ENCODE data around the gene EPHB2. TPM values are rescaled to one million over a fixed set of nuclear protein-coding genes. Genes with fewer than 3 reads are reported as not detected.

EPHB2 gene
- polyA plus RNA-seq, 2 of the 4 experiments (the other 2 are of a cell fraction) = 13.0 to 35.3 TPM

GRCh38 chr1:22687191-22687590 lies 23.4 kb upstream of the EPHB2 start:
- TF ChIP-seq MAFK (IDR thresholded peaks at IDR 0.05; ENCODE audit: partially characterized antibody) (no peak), NR3C1 (IDR thresholded peaks at IDR 0.05) (no peak), KDM1A (IDR thresholded peaks at IDR 0.05; ENCODE audit: low read depth) (no peak), PBX3 (IDR thresholded peaks at IDR 0.05) (no peak), MAZ (IDR thresholded peaks at IDR 0.05; ENCODE audit: borderline replicate concordance, low read depth, low read length) (no peak), ESRRA (IDR thresholded peaks at IDR 0.05; ENCODE audit: borderline replicate concordance, low read length) (no peak), CHD4 (IDR thresholded peaks at IDR 0.05; ENCODE audit: borderline replicate concordance) (no peak), BHLHE40 (IDR thresholded peaks at IDR 0.05; ENCODE audit: low read depth, low read length) (no peak), HOXB13 (CRISPR knock-in tag; IDR thresholded peaks at IDR 0.05; ENCODE audit: low read depth) (no peak), SREBF2 (IDR thresholded peaks at IDR 0.05) (no peak), JUN (IDR thresholded peaks at IDR 0.05) (no peak), MYC (IDR thresholded peaks at IDR 0.05; ENCODE audit: borderline replicate concordance, low read length) (no peak), HDAC2 (IDR thresholded peaks at IDR 0.05) (no peak), ZNF302 (CRISPR knock-in tag; IDR thresholded peaks at IDR 0.05) (no peak), HOXA7 (CRISPR knock-in tag; IDR thresholded peaks at IDR 0.05) (no peak), ELK1 (IDR thresholded peaks at IDR 0.05; ENCODE audit: low read depth, low read length) (no peak), CBX2 (IDR thresholded peaks at IDR 0.05; ENCODE audit: borderline replicate concordance, low read depth) (no peak)
- Histone ChIP-seq H3K4me3 (no peak overlapping the region), H3K4me2 (no peak overlapping the region), H3K9me3 (no peaks in the 10 kb centered on the region), H3K4me1 (0 out of 3 replicates have a peak, but pooled peaks cover 7% of the 10 kb centered on the region), H3K27ac (no peak overlapping the region)
- FAIRE-seq (no peak), DNase-seq (ENCODE audit: low read depth in 1 of 2, low spot score in 1 of 2) (no peak), ATAC-seq (no peak)
- 66% methylated on average over 2 of the region's 2 CpGs for WGBS (ENCODE audit: missing lambda C conversion rate)
- ChIA-PET CTCF (interaction anchor here (0.7 to 1.6 kb wide), 4 partner anchors 13 to 277 kb away, joined by 3 to 4 read pairs (median 3); no protein-coding TSS in a partner anchor), POLR2A (no interaction called here)

- H3K4me2 ChIP-seq = no peak overlapping the region
- ChIA-PET POLR2A (no interaction called here), CTCF (interaction anchor here (1.0 kb wide), 1 partner anchor 12 kb away, joined by 3 read pairs; no protein-coding TSS in a partner anchor)
- no peak overlapping the region for H3K27ac ChIP-seq
- 0 out of 3 replicates have a peak, but pooled peaks cover 7% of the 10 kb centered on the region for H3K4me1 ChIP-seq
- FAIRE-seq (no peak), DNase-seq (ENCODE audit: low read depth in 1 of 2, low spot score in 1 of 2) (no peak), ATAC-seq (no peak)
- TF ChIP-seq POLR2AphosphoS2 (conservative IDR thresholded peaks at IDR 0.05; ENCODE audit: low read length) = no peak
- TF ChIP-seq ELK1 (IDR thresholded peaks at IDR 0.05; ENCODE audit: low read depth, low read length) = no peak
- TF ChIP-seq EHF (CRISPR knock-in tag; IDR thresholded peaks at IDR 0.05) = no peak
- TF ChIP-seq CBX2 (IDR thresholded peaks at IDR 0.05; ENCODE audit: borderline replicate concordance, low read depth) = no peak
- no peak for TF ChIP-seq RCOR1 (IDR thresholded peaks at IDR 0.05; ENCODE audit: low read depth, low read length)
- no peak for TF ChIP-seq JUNB (IDR thresholded peaks at IDR 0.05)
- TF ChIP-seq RAD21 (conservative IDR thresholded peaks at IDR 0.05 in 1 of 2, IDR thresholded peaks at IDR 0.05 in 1 of 2) = no peak
- no peak for TF ChIP-seq RFX5 (IDR thresholded peaks at IDR 0.05)
- no peak for TF ChIP-seq ZC3H11A (IDR thresholded peaks at IDR 0.05)
- TF ChIP-seq CBX8 (IDR thresholded peaks at IDR 0.05) = no peak
- no peak for TF ChIP-seq KDM1A (IDR thresholded peaks at IDR 0.05; ENCODE audit: low read depth)
- no peak for TF ChIP-seq CHD2 (IDR thresholded peaks at IDR 0.05; ENCODE audit: low read length, partially characterized antibody)
- TF ChIP-seq ESRRA (IDR thresholded peaks at IDR 0.05; ENCODE audit: borderline replicate concordance, low read length) = no peak
- no peak overlapping the region for H3K4me3 ChIP-seq
- H3K9me3 ChIP-seq = no peaks in the 10 kb centered on the region
Measured at GRCh38 chr1:22688466-22688865, 22.2 kb upstream of the EPHB2 start.
